ENCODE data around the gene ECE1.
A peak's percentile ranks its signal among the peaks of the same experiment; 100 is the strongest.
"Not testable (repeated sequence)": the region's sequence is repeated elsewhere in the genome, so short reads cannot be mapped to it uniquely, and the experiment has no call there.

ECE1 gene

DNA sequence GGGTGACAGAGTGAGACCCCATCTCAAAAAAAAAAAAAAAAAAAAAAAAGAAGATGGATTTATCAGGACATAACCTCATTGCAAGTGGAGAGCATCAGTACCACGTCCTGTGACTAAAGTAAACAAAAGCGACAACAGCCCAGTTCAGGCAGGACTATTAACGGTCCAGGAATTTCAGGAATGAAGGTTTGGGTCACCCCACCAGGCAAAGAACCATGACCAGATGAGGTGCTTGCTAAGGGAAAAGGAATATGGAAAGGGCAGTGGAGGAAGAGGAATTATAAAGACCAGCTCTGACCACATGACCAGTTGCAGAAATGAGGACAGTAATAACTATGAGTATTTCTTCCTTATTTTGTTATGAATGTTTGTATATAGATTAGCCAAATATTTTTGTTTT is 78.1 kb downstream of the ECE1 start:
- DNase-seq: no peak
- Histone ChIP-seq H3K27me3 (replicated peaks) (no peaks in the 10 kb centered on the region), H3K36me3 (replicated peaks) (no peaks in the 10 kb centered on the region), H3K27ac (no peak overlapping the region), H3K4me3 (ENCODE audit: low read depth, low read length) (no peak overlapping the region)
- in situ Hi-C loops (cut with HindIII; ENCODE audit: low pct_ligation_motif_present, low sequenced_read_pairs): no loop called here
- TF ChIP-seq, protein P1, sequence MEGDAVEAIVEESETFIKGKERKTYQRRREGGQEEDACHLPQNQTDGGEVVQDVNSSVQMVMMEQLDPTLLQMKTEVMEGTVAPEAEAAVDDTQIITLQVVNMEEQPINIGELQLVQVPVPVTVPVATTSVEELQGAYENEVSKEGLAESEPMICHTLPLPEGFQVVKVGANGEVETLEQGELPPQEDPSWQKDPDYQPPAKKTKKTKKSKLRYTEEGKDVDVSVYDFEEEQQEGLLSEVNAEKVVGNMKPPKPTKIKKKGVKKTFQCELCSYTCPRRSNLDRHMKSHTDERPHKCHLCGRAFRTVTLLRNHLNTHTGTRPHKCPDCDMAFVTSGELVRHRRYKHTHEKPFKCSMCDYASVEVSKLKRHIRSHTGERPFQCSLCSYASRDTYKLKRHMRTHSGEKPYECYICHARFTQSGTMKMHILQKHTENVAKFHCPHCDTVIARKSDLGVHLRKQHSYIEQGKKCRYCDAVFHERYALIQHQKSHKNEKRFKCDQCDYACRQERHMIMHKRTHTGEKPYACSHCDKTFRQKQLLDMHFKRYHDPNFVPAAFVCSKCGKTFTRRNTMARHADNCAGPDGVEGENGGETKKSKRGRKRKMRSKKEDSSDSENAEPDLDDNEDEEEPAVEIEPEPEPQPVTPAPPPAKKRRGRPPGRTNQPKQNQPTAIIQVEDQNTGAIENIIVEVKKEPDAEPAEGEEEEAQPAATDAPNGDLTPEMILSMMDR (IDR thresholded peaks at IDR 0.05; ENCODE audit: low read depth, low read length, missing control alignments): no peak

GRCh38 chr1:21208137-21208700 is 82.0 kb downstream of the ECE1 start:
- H3K4me3 ChIP-seq (ENCODE audit: low read depth, low read length); DNase-seq; H3K36me3 ChIP-seq (replicated peaks); H3K27me3 ChIP-seq (replicated peaks); H3K27ac ChIP-seq; in situ Hi-C loops (cut with HindIII; ENCODE audit: low pct_ligation_motif_present, low sequenced_read_pairs): not testable (repeated sequence)

DNA sequence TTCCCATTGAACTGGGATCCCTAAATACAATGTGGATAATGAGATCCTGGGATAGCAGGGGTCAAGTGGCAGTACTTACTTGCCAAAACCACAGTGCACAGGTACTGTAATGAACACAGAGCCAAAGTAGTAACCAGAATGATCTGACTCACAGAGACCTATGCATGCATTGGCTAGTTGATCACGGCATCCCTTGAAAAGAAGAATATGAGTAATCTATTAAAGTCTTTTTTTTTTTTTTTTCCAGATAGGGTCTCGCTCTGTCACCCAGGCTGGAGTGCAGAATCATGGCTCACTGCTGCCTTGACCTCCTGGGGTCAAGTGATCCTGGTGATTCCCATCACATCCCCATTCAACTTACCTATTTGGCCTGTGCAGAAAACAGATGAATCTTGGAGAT is 84.1 kb downstream of the ECE1 start:
- TF ChIP-seq, protein P1 (IDR thresholded peaks at IDR 0.05; ENCODE audit: low read depth, low read length, missing control alignments): no peak
- DNase-seq: no peak
- Histone ChIP-seq H3K27me3 (replicated peaks) (no peaks in the 10 kb centered on the region), H3K4me3 (ENCODE audit: low read depth, low read length) (no peak overlapping the region), H3K36me3 (replicated peaks) (no peaks in the 10 kb centered on the region), H3K27ac (no peak overlapping the region)
- in situ Hi-C loops (cut with HindIII; ENCODE audit: low pct_ligation_motif_present, low sequenced_read_pairs): no loop called here

DNA sequence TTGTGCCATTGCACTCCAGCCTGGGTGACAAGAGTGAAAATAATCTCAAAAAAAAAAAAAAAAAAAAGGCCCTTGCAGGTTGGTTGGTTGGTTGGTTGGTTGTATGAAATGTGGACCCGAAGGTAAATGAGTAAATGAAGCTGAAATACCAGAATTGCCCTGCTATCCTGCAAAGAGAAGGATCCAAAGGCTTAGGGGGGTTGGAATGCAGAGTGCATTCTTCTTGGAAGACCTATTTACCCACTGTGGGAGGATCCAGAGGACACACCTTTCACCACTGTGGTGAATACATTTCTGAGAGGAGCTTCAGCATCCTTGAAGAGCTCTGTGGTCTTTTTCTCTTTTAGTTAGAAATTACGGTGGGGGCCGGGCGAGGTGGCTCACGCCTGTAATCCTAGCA is 84.8 kb downstream of the ECE1 start:
- H3K27ac ChIP-seq: no peak overlapping the region
- no peaks in the 10 kb centered on the region for H3K27me3 ChIP-seq (replicated peaks)
- DNase-seq: no peak
- TF ChIP-seq, protein P1 (IDR thresholded peaks at IDR 0.05; ENCODE audit: low read depth, low read length, missing control alignments): no peak
- H3K4me3 ChIP-seq (ENCODE audit: low read depth, low read length): no peak overlapping the region
- in situ Hi-C loops (cut with HindIII; ENCODE audit: low pct_ligation_motif_present, low sequenced_read_pairs): no loop called here
- no peaks in the 10 kb centered on the region for H3K36me3 ChIP-seq (replicated peaks)

GRCh38 chr1:21201650-21202049 is 88.6 kb downstream of the ECE1 start:
- in situ Hi-C loops (cut with HindIII; ENCODE audit: low pct_ligation_motif_present, low sequenced_read_pairs): no loop called here
- no peaks in the 10 kb centered on the region for H3K27me3 ChIP-seq (replicated peaks)
- DNase-seq: no peak
- no peak overlapping the region for H3K4me3 ChIP-seq (ENCODE audit: low read depth, low read length)
- H3K27ac ChIP-seq: no peak overlapping the region
- H3K36me3 ChIP-seq (replicated peaks): no peaks in the 10 kb centered on the region
- TF ChIP-seq, protein P1 (IDR thresholded peaks at IDR 0.05; ENCODE audit: low read depth, low read length, missing control alignments): no peak

GRCh38 chr1:21201238-21201637 is 89.0 kb downstream of the ECE1 start:
- DNase-seq; H3K27me3 ChIP-seq (replicated peaks); H3K27ac ChIP-seq; in situ Hi-C loops (cut with HindIII; ENCODE audit: low pct_ligation_motif_present, low sequenced_read_pairs); H3K36me3 ChIP-seq (replicated peaks); H3K4me3 ChIP-seq (ENCODE audit: low read depth, low read length): not testable (repeated sequence)

- TF ChIP-seq, protein P1 (IDR thresholded peaks at IDR 0.05; ENCODE audit: low read depth, low read length, missing control alignments): no peak
- H3K4me3 ChIP-seq (ENCODE audit: low read depth, low read length): no peak overlapping the region
- peak; percentile 52 for DNase-seq
- H3K27me3 ChIP-seq (replicated peaks): no peaks in the 10 kb centered on the region
- no peaks in the 10 kb centered on the region for H3K36me3 ChIP-seq (replicated peaks)
- H3K27ac ChIP-seq: no peak overlapping the region
- in situ Hi-C loops (cut with HindIII; ENCODE audit: low pct_ligation_motif_present, low sequenced_read_pairs): no loop called here
Observed at GRCh38 chr1:21200767-21201166, 89.5 kb downstream of the ECE1 start.

Measured in brain microvascular endothelial cell (primary cell).